HG03103 (cell line): ENCODE results near the gene RFNG.

Source experiments
- ATAC-seq: cut with Tn5 transposase; IDR thresholded peaks from one replicate; pipeline ENCODE4 v1.9.1; 2021; ENCODE audit warnings: low read depth; ENCODE audit not compliant: unreplicated experiment

Gene RFNG

DNA sequence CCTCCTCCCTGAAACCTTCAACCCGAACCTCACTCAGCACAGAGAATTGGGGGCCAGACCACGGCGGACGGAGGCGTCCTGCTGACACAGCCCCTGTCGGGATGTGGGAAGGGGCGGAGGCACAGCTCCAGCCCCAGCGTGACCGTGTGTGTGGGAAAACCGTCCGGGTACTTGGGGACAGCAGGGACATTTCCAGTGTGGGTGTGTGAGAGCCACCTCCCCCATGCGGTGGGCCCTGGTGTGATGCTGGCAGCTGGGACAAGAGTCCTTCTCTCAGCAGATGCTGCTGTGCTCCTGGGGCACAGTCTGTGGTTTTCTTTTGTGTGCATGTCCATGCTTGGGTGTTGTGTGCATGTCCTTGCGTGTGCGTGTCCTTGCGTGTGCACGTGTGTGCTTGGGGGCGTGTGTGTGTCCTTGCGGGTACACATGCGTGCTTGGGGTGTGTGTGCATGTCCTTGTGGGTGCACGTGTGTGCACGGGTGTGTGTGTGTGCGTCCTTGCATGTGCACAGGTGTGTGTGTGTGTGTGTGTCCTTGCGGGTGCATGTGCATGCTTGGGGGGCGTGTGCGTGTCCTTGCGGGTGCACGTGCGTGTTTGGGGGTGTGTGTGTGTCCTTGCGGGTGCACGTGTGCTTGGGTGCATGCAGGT, 45.8 kb downstream of the RFNG start:
- no peak for ATAC-seq

DNA sequence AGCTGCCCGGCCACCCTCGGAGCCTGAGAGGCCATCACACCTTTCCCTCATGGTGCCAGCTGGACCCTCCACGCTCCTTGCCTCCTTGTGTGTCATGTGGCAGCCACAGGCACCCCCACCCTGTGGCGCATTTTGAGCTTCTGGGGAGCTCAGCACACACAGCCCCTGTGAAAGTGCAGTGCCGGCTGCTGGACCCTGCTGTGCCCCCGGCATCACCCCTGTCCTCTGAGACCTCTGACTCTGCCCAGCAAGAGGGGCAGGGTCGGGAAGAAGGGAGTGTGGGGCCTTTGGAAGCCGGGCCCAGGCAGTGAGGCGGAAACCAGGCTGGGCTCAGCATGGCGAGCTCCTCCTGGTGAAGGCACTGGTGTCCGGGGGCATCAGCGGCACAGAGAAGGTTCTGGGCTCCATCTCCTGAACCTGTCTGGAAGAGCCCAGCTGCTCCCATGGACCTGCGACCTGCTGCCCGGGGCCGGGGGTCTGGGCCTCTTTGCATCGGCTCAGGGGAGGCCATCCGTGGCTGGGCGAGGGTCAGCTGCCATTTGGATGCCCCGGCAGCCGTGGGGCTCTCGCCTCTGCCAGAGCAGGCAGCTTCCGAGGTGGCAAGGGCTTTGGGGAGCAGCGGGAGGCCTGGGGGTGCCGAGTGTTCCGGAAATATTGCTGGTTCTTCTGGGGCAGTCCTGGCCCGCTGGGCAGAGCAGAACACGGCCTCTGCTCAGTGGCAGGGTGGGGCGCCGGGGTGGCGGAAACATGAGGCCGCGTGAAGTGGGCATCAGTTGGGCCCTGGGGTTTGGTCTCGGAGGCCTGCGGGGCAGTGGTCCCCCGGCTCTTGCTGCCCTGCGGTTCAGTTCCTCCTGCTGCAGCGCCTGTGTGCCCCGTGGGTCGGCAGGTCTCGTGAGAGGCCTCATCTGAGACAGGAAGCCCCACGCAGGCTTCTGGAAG, 46.8 kb downstream of the RFNG start:
- ATAC-seq = no peak

DNA sequence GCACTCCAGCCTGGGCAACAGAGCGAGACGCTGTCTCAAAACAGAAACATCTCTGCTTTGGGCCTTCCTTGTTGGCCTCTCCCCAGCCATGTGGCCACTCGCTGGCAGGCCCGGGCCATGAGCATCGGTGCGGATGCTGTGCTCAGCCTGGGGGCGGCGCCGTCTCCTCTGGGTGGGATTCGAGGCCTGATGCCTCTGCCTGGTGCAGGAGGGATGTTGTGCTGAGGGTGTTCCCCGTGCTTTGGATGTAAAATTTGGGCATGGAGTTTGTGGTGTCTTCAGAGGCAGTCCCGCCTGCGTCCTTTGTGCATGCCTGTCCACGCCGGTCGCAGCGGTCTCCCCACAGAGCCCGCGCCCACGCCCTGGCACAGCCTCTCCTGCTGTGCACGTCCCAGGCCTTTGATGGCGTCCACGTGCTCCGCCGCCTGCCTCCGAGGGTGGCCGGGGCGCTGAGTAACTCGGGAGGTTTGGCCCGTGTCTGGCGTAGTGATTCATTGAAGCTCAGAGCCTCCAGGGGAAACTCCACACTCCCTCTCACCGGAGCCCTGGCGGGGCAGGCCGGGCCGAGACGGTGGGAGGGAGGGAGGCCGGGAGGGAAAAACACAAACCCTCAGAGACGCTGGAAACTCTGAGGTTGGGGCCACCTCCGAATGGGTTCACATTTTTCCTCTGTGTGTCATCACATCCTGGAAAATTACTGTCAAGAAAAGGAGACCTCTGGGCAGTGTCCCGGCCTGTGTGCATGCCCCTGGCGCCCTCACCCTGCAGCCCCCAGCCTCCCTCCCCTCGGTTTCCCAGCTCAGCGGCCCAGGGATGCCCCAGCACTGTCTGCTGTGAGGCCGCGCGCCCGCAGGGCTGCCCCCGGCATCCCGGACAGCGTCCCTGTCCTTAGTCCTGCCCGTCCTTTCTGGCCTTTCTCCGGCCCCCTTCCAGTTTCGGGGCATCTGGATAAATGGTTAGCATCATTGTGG, 47.9 kb downstream of the RFNG start:
- no peak for ATAC-seq

DNA sequence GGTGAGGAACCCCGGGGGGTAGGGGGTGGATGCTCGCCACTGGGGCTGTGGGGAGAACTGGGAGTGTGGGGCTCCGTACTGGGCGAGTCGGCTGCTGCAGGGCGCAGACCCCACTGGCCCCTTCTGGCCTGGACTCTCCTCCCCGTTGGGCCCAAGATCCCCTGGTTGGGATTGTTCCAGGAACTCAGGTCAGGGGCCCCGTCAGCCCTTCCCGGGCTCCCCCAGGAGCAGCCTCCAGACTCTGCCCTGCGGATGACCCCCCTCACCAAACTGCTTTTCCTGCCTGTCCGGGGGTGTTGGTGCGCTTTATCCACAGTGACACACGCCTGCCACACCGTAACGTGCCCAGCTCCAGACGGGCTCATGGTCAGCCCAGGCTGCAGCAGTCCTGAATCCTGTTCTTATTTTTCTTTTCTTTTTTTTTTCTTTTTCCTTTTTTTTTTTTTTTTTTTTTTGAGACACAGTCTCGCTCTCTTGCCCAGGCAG, 50.0 kb downstream of the RFNG start:
- no peak for ATAC-seq

DNA sequence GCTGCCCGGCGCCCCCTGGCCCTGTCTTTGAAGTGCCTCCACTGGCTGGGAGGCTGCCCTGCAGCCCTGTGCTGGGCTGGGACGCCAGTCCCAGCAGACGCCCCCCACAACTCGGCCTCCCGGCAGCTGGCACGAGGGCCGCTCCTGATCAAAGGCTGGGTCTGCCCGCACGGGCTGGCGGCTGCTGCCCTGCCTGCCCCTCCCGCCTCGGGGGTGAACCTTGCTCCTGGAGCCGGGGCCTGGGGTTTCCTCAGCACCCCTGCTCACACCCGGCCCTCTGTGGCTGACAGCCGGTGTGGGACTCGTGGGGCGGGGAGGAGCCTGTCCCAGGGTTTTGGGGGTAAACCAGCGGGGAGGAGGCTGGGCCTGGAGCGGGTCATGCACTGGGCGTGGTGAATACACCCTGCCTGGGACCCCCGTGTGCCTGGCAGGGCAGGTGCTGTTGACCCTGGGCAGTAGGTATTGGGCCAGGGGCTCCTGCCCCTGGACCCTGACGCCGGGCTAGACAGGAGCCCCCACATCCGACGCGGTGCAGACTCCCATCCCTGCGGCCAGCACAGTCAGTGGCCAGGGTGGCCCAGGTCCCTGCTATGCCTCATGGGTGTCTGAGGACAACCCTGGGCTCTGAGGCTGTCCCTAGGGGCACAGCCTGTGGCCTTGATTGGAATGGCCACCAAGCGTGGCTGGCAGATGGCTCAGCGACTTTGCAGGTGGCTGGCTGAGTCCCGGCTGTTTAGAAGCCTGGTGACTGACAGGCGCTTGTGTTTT, 50.6 kb downstream of the RFNG start:
- ATAC-seq = no peak

DNA sequence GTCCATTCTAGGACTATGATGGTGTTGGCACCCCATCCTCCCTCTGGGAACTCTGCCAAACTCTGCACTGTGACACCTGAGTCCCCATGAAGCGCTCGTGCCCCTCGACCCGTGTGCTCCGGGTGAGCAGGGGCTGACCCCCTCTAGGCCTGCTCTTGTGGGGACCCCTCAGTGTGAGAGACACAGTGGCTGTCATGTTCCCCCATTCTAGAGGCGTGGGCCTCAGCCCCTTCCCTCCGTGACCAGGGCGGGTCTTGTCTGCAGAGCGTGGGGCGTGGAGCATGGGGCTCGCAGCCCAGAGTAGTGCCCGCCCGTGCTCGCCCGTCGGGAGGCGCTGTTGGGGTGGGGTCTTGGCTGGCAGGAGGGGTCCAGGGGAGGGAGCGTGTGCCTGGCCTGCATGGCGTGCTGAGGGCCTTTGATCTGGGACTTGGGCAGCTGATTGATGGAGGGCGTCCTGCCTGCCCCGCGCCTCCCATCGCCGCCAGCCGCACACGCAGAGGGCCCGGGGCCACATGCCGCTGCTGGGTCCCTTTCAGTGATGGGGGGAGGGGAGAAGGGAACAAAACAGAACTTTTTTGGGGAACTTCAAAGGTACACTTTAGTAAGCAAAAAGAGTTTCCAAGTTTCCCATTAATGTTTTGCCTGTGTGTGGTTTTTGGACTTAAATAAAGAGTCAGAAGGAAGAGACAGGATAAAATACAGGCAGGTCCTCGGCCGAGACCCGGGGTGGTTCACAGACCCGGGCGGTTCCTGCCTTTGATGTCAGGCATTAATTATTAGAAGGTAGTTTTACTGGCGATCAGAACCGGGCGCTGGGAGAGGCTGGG, 51.4 kb downstream of the RFNG start:
- ATAC-seq = no peak

DNA sequence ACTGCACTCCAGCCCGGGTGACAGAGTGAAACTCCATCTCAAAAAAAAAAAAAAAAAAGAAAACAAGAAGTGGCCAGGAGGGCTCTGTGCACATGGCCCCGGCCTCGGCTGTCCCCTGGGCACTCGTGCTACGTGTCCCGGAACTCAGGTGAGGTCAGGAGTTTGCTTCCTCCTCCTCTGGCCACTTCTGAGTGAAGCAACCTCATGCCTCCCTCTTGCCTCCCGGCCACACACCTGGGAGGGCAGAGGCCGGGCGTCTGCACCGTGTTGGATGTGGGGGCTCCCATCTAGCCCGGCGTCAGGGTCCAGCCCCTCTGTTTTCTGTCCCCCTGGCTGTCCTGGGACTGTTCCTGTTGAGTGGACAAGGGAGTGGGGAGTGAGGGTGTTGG, 52.0 kb downstream of the RFNG start:
- no peak for ATAC-seq

DNA sequence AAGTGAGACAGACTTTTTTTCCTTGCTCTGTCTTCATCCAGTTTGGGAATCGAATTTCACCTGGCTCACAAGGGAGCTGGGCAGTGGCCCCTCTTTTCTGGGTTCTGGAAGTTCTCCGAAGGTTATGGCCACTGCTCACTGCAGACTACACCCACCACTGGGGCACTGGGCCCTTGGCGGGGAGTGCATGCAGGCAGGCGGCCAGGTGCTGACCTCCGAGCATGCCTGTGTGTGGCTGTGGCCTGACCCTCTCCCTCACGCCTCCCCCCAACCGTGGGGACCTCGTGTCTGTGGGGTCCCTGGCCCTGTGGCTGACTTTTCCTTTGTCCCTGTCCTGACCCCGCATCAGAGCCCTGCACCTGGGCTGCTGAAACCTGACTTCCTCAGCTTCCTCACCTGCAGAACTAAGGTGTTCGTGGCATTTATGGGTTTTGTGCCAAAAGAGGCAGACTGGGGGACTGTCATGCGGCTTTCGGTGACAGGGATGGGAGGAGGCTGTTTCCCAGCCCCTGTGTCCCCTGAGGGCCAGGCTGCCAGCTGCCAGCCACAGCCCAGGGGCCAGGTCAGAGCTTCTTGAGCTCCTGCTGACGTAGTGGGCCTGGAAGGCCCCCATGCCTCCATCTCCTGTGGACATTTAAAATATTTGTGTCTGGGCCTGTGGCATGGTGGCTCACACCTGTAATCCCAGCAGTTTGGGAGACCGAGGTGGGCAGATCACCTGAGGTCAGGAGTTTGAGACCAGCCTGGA, 52.7 kb downstream of the RFNG start:
- ATAC-seq = no peak

DNA sequence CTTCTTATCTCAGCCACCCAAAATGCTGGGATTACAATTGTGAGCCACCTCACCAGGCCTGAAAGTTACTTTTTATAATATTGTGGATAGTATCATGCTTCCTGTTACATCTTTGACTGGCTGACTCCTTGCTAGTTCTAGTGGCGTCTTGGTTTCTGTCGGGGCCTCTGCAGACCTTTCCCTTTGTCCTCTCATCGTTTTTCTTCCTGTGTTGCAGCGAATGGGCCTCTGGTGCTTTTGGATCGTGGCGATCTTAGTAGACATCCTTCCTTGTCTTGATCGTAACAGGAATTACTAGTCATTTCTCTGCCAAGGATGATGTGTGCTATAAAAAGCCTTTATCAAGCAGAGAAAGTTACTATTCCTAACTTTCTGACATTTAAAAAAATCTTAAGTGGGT, 53.4 kb downstream of the RFNG start:
- ATAC-seq = no peak
